Esophagus (tissue), 2 donors: ENCODE results near the gene VIPR1. TPM values are rescaled to one million over a fixed set of nuclear protein-coding genes. Genes with fewer than 3 reads are reported as not detected.

Source experiments
- H3K27ac ChIP-seq, 2 donors: one replicate each; pipeline ENCODE4 v1.5.1; 2013; ENCODE audit warnings: low read depth in 2 of 2, mild to moderate bottlenecking in 2 of 2, inconsistent platforms in 1 of 2, low read length in 1 of 2, moderate library complexity in 1 of 2
- H3K27me3 ChIP-seq, 2 donors: one replicate each; pipeline ENCODE4 v1.6.1; 2013; ENCODE audit warnings: low read length in 2 of 2, control low read depth in 1 of 2, mild to moderate bottlenecking in 1 of 2; ENCODE audit not compliant: insufficient read depth in 2 of 2, control insufficient read depth in 1 of 2
- H3K36me3 ChIP-seq, 2 donors: one replicate each; pipeline ENCODE4 v1.6.1; 2013; ENCODE audit warnings: low read length in 1 of 2; ENCODE audit not compliant: control insufficient read depth in 2 of 2, insufficient read depth in 2 of 2
- H3K4me1 ChIP-seq, 2 donors: one replicate each; pipeline ENCODE4 v1.6.1; 2013; ENCODE audit warnings: low read length in 1 of 2; ENCODE audit not compliant: control insufficient read depth in 2 of 2, insufficient read depth in 2 of 2
- H3K4me3 ChIP-seq, 2 donors: one replicate each; pipeline ENCODE4 v1.5.1; 2013; ENCODE audit warnings: low read length in 2 of 2, mild to moderate bottlenecking in 2 of 2, low read depth in 1 of 2, moderate library complexity in 1 of 2
- H3K9me3 ChIP-seq, 2 donors: one replicate each; pipeline ENCODE4 v1.6.1; 2013; ENCODE audit warnings: mild to moderate bottlenecking in 2 of 2, low read depth in 1 of 2, low read length in 1 of 2, moderate library complexity in 1 of 2; ENCODE audit not compliant: control insufficient read depth in 2 of 2, insufficient read depth in 1 of 2
- WGBS, 2 donors: extraction: QIAGEN DNeasy Blood & Tissue Kit; methylation state at CpG; one replicate each; pipeline ENCODE4 v1.1.7; 2013; 5-methylcytosine and 5-hydroxymethylcytosine counted together
- polyA plus RNA-seq, 2 donors: library from polyadenylated mRNA; stranded (reverse); fragments of 200-250 nt; gene quantifications; one replicate each; pipeline ENCODE4 v1.2.3, GENCODE V29; 2013
- donor health status: healthy with polysubstance abuse.
- donor health status: Bipolar disorder and iron deficiency.

Gene VIPR1
- polyA plus RNA-seq, 2 donors, result 3.6 to 7.0 TPM

DNA sequence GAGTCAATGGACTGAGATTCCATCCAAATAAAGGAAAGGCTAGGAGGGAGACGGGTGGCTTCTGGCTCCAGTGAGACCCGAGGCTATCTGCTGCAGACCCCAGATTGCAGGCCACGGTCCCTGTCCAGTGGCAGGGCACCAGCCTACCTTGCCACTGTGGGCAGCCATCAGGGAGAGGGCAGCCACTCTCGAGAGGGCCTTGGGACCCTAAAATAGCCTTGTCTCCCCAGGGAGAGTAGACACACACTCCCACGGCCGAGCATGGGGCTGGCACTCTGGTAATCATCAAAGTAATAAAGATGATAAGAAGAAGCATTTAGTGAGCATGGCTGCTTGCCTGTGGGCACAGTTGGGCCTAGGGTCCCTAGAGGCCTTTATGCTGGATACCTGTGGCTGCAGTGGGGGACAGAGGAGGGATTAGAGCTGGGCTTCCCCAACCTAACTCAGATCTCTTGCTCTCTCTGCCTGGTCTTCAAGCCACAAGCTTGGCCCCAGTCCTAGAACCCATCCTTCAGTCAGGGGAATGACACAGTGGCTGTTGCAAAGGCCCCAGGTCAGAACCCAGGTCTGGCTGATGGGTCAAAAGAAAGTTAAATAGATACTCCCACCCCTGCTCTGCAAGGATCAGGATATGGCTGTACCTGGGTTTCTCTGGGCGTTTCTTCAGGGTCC, 9.2 kb upstream of the VIPR1 start:
- no peaks in the 10 kb centered on the region for H3K36me3 ChIP-seq
- no peaks in the 10 kb centered on the region for H3K27me3 ChIP-seq
- no peaks in the 10 kb centered on the region for H3K9me3 ChIP-seq
- no peak overlapping the region for H3K27ac ChIP-seq
- H3K4me1 ChIP-seq, result peaks cover 0 to 10% of the 10 kb centered on the region in 2 donors
- WGBS, 2 donors, result 85 to 91% methylated on average over 7 of the region's 7 CpGs
- H3K4me3 ChIP-seq, result no peak overlapping the region

GRCh38 chr3:42493798-42494151, 8.7 kb upstream of the VIPR1 start:
- H3K4me3 ChIP-seq, result no peak overlapping the region
- no peak overlapping the region for H3K27ac ChIP-seq
- 81 to 89% methylated on average over 3 of the region's 3 CpGs for WGBS, 2 donors
- no peaks in the 10 kb centered on the region for H3K9me3 ChIP-seq
- H3K27me3 ChIP-seq, result no peaks in the 10 kb centered on the region
- peaks cover 0 to 10% of the 10 kb centered on the region in 2 donors for H3K4me1 ChIP-seq
- no peaks in the 10 kb centered on the region for H3K36me3 ChIP-seq

- Histone ChIP-seq H3K4me1 (peaks cover 0 to 3% of the 10 kb centered on the region in 2 donors), H3K4me3 (no peak overlapping the region), H3K27ac (no peak overlapping the region)
These were observed 7.0 kb upstream of the VIPR1 start for GRCh38 chr3:42495393-42495792.

DNA sequence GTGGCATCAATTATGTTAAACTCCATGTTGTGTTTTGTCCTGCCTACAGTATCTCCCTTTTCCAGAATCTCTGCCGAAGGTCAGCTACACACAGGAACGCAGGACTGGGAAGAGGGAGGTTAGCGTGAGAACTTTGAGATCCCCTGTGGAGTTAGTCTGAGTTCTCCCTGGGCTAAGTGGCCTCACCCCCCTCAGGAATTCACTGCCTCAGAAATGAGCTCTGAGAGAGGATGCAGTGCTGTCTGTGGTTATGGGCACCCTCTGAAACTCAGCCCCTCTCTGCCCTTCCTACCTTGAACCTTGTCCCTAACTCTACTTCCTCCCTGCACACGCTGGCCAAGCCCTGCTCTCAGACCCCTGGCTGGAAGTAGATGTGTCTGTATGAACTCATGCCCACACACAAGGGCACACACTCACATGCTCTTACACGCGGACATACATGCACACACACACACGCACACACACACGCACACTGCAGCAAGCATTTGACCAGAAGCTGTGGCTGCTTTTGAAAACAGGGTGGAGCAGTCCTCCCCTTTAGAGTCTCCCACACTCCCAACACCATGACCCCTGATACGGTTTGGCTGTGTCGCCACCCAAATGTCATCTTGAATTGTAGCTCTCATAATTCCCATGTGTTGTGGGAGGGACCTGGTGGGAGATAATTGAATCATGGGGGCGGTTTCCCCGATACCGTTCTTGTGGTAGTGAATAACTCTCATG, 5.3 kb upstream of the VIPR1 start:
- Histone ChIP-seq H3K27ac (no peak overlapping the region), H3K4me1 (peaks cover 0 to 7% of the 10 kb centered on the region in 2 donors), H3K27me3 (no peaks in the 10 kb centered on the region), H3K4me3 (no peak overlapping the region), H3K9me3 (no peaks in the 10 kb centered on the region), H3K36me3 (no peaks in the 10 kb centered on the region)
- WGBS, 2 donors, result 75 to 77% methylated on average over 13 of the region's 13 CpGs

More at GRCh38 chr3:42495393-42495792, 7.0 kb upstream of the VIPR1 start:
- no peaks in the 10 kb centered on the region for H3K36me3 ChIP-seq
- H3K27me3 ChIP-seq, result no peaks in the 10 kb centered on the region
- no peaks in the 10 kb centered on the region for H3K9me3 ChIP-seq

DNA sequence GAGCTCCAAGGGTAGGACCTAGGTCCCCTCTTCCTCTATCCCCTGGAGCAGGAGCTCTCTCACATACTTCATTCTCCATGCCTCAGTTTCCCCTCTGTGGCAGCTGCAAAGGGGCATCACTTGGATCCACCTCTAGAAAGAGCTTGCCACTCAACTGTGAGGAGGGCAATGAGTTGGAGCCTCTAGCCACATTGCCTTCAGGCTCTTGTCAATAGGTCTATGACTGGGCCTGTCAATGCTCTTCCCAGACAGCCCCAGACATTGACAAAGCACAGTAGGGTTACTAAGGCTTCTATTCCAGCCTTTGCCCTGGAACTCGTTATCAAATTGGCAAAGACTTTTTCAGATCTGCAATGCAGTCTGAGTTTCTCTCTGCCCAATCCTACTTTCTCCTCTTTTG, 4.4 kb upstream of the VIPR1 start:
- H3K9me3 ChIP-seq, result no peaks in the 10 kb centered on the region
- H3K4me3 ChIP-seq, result no peak overlapping the region
- H3K27me3 ChIP-seq, result no peaks in the 10 kb centered on the region
- H3K36me3 ChIP-seq, result no peaks in the 10 kb centered on the region
- H3K4me1 ChIP-seq, result peaks cover 2 to 8% of the 10 kb centered on the region in 2 donors
- no peak overlapping the region for H3K27ac ChIP-seq
- WGBS, 2 donors, result 59 to 67% methylated on average over 1 of the region's 1 CpG

DNA sequence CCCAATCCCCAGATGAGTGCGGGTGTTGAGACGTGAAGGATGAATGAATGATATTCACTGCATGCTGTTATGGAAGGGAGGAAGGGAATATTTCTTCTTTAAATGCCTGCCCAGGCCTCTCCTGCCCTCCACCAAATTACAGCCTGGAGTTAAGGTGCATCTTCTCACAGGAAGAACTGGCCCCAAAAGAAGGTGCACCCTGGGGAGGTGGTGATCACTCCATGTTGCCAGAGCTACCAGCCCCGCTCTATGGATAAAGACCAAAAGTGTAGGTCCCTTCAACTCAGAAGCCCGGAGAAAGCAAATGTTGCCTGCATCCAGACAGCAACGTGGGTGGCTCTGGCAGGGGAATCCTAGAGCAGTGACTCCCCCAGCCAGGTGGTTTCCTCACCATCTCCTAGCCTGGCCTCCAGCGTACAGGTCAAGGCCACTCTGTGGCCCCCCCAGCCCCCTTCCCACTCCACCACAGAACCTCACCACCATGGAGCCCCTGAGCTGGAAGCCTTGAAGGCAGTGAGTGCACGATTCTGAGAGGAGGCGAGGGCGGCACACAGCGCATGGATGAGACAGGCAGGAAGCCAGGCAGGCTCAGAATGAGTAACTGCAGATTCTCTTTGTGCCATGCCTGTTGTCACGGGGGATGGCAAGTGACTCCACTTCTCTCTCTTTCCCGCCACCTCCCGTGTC, 3.5 kb upstream of the VIPR1 start:
- H3K4me1 ChIP-seq, result peaks cover 2 to 10% of the 10 kb centered on the region in 2 donors
- no peaks in the 10 kb centered on the region for H3K36me3 ChIP-seq
- no peaks in the 10 kb centered on the region for H3K9me3 ChIP-seq
- H3K27me3 ChIP-seq, result no peaks in the 10 kb centered on the region
- 66 to 79% methylated on average over 13 of the region's 13 CpGs for WGBS, 2 donors
- H3K27ac ChIP-seq, result no peak overlapping the region
- H3K4me3 ChIP-seq, result no peak overlapping the region

DNA sequence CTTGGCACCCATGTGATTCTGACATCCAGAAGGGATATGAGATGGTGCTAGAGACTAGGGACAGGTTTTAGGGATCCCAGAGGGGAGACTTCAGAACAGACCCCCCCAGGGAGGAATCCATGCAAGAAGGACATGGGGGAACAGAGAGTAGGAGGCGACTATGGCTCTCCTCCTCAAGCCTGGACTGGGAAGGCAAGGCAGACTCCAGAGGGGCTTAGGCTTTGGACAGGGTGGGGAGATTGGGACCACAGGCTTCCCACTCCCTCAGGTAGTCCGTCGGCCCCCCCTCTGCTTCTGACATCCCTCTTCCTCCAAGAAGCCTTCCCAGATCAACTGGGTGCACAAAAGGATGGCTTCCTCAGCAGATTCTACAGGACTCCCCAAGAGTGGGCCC, 3.0 kb upstream of the VIPR1 start:
- WGBS, 2 donors, result 88 to 93% methylated on average over 3 of the region's 3 CpGs
- Histone ChIP-seq H3K27me3 (no peaks in the 10 kb centered on the region), H3K4me1 (peaks cover 2 to 10% of the 10 kb centered on the region in 2 donors), H3K27ac (no peak overlapping the region), H3K4me3 (no peak overlapping the region), H3K9me3 (no peaks in the 10 kb centered on the region), H3K36me3 (no peaks in the 10 kb centered on the region)

- Histone ChIP-seq H3K9me3 (no peaks in the 10 kb centered on the region), H3K36me3 (no peaks in the 10 kb centered on the region), H3K4me1 (peaks cover 2 to 10% of the 10 kb centered on the region in 2 donors), H3K27ac (no peak overlapping the region), H3K4me3 (no peak overlapping the region), H3K27me3 (no peaks in the 10 kb centered on the region)
- 56 to 77% methylated on average over 2 of the region's 2 CpGs for WGBS, 2 donors
These were observed 2.4 kb upstream of the VIPR1 start for GRCh38 chr3:42500091-42500490.

GRCh38 chr3:42500909-42501308, 1.5 kb upstream of the VIPR1 start:
- no peaks in the 10 kb centered on the region for H3K27me3 ChIP-seq
- no peak overlapping the region for H3K4me3 ChIP-seq
- peaks cover 2 to 10% of the 10 kb centered on the region in 2 donors for H3K4me1 ChIP-seq
- no peaks in the 10 kb centered on the region for H3K9me3 ChIP-seq
- 36 to 38% methylated on average over 4 of the region's 4 CpGs for WGBS, 2 donors
- no peaks in the 10 kb centered on the region for H3K36me3 ChIP-seq
- no peak overlapping the region for H3K27ac ChIP-seq
